Measurements from ENCODE around the gene AKT1S1. TPM values are rescaled to one million over a fixed set of nuclear protein-coding genes. Genes with fewer than 3 reads are reported as not detected.

AKT1S1 gene
- total and polyA plus RNA-seq, 2 donors from 2014 or later = 33.7 to 47.2 TPM

- FAIRE-seq (no peak), DNase-seq (peak in 4 of 5 donors; percentile 46 to 63 (median 56))
- TF ChIP-seq CTCF (IDR thresholded peaks at IDR 0.05; ENCODE audit: borderline replicate concordance, extremely low read depth, insufficient read depth) = no peak
- H3K27me3 ChIP-seq (ENCODE audit: control insufficient read depth, insufficient read depth, low read length) = no peaks in the 10 kb centered on the region
- no peaks in the 10 kb centered on the region for H3K9me3 ChIP-seq (ENCODE audit: control insufficient read depth in 2 of 3, insufficient read depth in 1 of 3, low read length in 3 of 3)
- peak within 1 kb of the TSS; percentile 78 to 88 for H3K27ac ChIP-seq (ENCODE audit: low read depth in 2 of 2, low read length in 2 of 2)
- H3K36me3 ChIP-seq (ENCODE audit: control insufficient read depth in 2 of 3, insufficient read depth in 3 of 3, low read length in 3 of 3) = no peaks in the 10 kb centered on the region
- peaks cover 0 to 6% (median 0%) of the 10 kb centered on the region in 3 donors for H3K4me1 ChIP-seq (ENCODE audit: control insufficient read depth in 2 of 3, insufficient read depth in 2 of 3, low read depth in 1 of 3, low read length in 3 of 3)
- H3K9ac ChIP-seq (ENCODE audit: low read length in 3 of 3) = peak within 1 kb of the TSS in 1 of 3 donors; percentile 23
- H3K4me3 ChIP-seq (ENCODE audit: low read length in 3 of 3) = no peak within 1 kb of the TSS
- intact Hi-C loops (cut with DNase I) = no loop called here
These were observed 19.9 kb upstream of the AKT1S1 start, which contains the start of gene IL4I1 for GRCh38 chr19:49896863-49897621. TSS of gene IL4I1 (minus strand) at chr19:49896887. CDS start at chr19:49896160, 727 bp downstream.

- DNase-seq (peak in 1 of 5 donors; percentile 46), FAIRE-seq (no peak)
- H3K27me3 ChIP-seq (ENCODE audit: control insufficient read depth, insufficient read depth, low read length) = no peaks in the 10 kb centered on the region
- no peaks in the 10 kb centered on the region for H3K36me3 ChIP-seq (ENCODE audit: control insufficient read depth in 2 of 3, insufficient read depth in 3 of 3, low read length in 3 of 3)
- H3K4me1 ChIP-seq (ENCODE audit: control insufficient read depth in 2 of 3, insufficient read depth in 2 of 3, low read depth in 1 of 3, low read length in 3 of 3) = peaks cover 0 to 6% (median 0%) of the 10 kb centered on the region in 3 donors
- intact Hi-C loops (cut with DNase I) = no loop called here
- no peak for TF ChIP-seq CTCF (IDR thresholded peaks at IDR 0.05; ENCODE audit: borderline replicate concordance, extremely low read depth, insufficient read depth)
- H3K4me3 ChIP-seq (ENCODE audit: low read length in 3 of 3) = no peak overlapping the region
- no peak overlapping the region for H3K27ac ChIP-seq (ENCODE audit: low read depth in 2 of 2, low read length in 2 of 2)
- H3K9ac ChIP-seq (ENCODE audit: low read length in 3 of 3) = no peak overlapping the region
- H3K9me3 ChIP-seq (ENCODE audit: control insufficient read depth in 2 of 3, insufficient read depth in 1 of 3, low read length in 3 of 3) = no peaks in the 10 kb centered on the region
These were observed 18.6 kb upstream of the AKT1S1 start for GRCh38 chr19:49895566-49896297.

DNA sequence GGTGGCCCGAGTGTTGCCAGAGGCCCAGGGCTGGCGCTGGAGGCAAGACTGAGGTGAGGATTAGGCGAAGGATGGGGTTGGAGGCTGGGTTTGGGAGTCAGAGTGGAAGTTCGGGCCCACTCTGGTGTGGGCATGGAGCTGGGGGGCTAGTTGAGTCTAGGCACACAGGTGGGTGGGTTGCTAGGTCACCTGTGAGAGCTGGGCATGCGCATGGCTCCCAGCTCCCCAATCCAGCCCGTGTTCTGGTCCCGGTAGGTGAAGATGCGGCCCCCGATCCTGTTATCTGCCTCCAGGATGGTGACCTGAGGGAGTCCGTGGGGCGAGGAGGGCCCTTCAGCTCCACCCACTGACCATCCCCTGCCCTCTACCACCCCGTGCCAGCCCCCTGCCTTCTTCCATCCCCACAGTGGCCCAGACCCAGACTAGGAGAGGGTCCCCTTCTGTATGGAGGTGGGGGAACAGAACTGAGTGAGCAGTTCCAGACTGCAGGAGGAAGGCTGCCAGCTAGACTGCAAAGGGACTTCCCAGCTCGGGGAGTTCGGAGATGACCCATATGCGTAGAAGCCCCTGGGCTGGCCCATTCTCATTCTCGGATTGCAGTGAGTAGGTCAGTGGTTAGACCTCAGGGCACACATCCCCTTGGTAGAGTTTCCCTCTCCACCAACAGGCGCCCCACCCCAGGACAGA is 17.9 kb upstream of the AKT1S1 start:
- Histone ChIP-seq H3K4me1 (ENCODE audit: control insufficient read depth in 2 of 3, insufficient read depth in 2 of 3, low read depth in 1 of 3, low read length in 3 of 3) (peaks cover 0 to 8% (median 0%) of the 10 kb centered on the region in 3 donors), H3K9me3 (ENCODE audit: control insufficient read depth in 2 of 3, insufficient read depth in 1 of 3, low read length in 3 of 3) (no peaks in the 10 kb centered on the region), H3K9ac (ENCODE audit: low read length in 3 of 3) (no peak overlapping the region), H3K27me3 (ENCODE audit: control insufficient read depth, insufficient read depth, low read length) (no peaks in the 10 kb centered on the region), H3K36me3 (ENCODE audit: control insufficient read depth in 2 of 3, insufficient read depth in 3 of 3, low read length in 3 of 3) (no peaks in the 10 kb centered on the region), H3K4me3 (ENCODE audit: low read length in 3 of 3) (no peak overlapping the region), H3K27ac (ENCODE audit: low read depth in 2 of 2, low read length in 2 of 2) (no peak overlapping the region)
- DNase-seq (peak in 1 of 5 donors; percentile 43), FAIRE-seq (no peak)
- no peak for TF ChIP-seq CTCF (IDR thresholded peaks at IDR 0.05; ENCODE audit: borderline replicate concordance, extremely low read depth, insufficient read depth)
- intact Hi-C loops (cut with DNase I) = no loop called here

All from kidney (tissue), 14 donors.